SIG-M5 treated with dmso at 0.1 percent for 504 hours (cell line): ENCODE results near the gene NTRK1.

Experiments
- DNase-seq: peaks from one replicate; lab custom pipeline; 2025; ENCODE audit not compliant: unreplicated experiment; lab: John Stamatoyannopoulos, UW

The NTRK1 gene

DNA sequence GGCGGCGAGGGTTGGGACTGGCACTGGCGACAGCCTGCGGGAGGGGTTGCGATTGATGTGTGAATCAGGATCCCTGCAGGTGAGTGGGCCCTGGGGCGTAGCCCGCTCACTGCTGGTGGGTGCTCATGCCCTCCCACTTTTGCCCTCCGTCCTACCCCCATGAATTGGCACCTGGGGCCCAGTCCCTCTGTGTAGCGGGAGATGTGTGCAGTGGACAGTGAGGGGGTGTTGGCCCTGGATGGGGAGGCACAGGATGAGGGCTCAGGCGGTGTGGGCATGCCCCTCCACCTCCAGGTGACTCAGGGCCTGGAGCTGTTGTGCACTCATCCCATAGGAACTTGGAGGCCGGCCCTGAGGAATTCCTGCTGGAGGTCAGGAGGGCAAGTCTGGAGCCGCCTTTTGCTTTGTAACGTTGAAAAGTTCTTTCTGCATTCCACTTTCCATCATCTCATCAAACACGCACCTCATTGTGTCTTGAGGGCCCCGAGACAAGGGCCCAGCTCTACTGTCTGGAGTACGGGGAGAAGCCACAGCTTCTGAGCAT is 35.9 kb downstream of the NTRK1 start:
- DNase-seq = no peak

DNA sequence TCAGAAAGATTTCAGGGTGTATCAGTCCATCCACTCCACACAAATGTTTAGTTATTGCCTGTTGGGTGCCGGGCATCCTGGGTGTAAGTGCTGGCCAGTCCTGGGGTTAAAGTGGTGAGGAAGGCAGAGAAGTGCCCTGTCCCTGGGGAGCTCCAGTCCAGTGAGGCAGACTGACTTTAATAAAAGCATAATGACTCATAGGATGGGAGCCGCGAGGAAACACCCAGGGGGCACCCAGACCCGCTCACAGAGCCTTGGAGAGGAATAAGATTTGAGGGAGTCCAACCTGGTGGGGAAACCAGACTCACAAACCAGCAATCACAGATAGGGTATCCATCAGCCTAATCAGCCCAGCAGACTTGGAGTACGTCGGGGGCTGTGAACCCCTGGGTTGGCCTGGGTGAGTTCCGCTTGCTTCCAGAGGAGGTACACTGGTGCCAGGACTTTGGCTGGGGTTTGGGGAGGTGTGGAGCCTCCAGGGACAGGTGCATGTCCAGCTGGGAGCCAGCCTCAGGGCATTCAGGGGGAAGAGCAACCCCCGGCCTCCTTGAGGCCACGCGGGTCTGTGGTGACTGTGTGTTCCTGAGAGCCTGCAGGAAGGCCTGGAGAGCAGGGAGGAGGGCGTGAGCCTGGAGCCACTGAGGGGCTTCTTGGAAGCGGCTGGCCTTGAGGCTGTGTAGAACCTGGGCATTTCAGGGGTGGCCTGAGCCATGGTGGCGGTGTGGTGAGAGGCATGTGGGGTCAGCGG is 36.6 kb downstream of the NTRK1 start:
- no peak for DNase-seq

DNA sequence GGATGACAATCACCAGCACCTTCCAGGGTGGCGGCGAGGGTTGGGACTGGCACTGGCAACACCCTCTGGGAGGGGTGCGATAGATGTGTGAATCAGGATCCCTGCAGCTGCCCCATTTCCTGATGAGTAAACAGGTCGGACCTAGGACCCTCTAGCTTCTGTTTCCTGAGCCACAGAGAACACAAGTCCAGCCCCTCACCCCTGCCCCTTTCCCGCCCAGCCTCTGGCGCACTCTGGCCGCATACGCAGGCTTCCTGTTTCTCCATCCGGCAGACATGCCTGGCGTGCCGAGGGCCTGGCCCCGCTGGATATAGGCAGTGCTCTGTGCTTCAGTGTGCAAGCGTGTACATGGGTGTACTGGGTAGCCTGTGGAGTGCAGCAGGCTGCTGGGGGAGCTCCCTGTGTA is 37.5 kb downstream of the NTRK1 start:
- DNase-seq = no peak

DNA sequence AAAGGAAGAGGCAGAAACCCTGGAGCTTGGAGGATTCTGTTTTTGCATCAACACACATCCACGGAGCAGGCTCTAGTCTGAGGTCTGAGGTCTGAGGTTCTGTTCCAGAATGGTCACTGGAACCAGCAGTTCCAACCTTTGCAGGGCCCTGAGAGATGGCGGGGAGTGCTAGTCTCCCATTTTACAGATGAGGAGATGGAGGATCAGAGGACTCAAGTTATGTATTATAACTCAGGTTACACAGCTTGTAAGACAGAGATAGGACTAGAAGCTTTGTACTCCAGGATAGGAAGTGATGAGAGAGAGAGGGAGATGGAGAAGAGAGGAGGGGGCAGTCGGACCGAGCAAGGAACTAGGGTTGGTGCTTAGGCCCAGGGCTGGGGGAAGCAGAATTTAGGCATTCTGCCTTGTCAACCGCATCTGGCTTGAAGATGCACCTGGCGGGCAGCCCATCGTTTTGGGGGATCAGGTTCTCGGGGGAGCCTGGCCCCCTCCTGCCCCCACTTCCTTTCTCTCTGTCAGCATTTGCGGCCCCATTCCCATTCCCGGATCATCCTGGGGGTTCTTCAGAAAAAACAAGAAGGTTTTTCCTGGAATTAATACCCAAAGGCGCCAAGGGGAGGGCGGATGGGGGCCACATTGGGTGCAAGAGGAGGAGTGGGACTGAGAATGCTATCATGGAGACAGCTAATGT is 38.5 kb downstream of the NTRK1 start:
- no peak for DNase-seq

GRCh38 chr1:156899956-156900718 is 39.5 kb downstream of the NTRK1 start:
- no peak for DNase-seq

- no peak for DNase-seq
These were observed 40.4 kb downstream of the NTRK1 start for GRCh38 chr1:156900896-156901589.

DNA sequence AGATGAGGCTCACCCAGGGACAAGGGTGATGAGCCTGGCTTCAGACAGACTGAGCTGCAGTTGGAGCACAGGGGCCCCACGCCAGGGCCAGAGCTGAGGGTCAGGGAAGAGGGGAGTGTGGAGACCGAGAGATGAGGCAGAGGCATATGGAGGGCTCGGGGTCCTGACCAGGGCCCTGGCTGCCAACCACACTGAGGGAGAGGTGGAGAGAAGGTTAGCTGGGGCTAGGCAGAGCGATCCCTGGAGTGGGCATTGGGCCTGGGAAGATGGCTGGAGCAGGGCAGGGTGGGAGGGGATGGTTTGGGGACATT is 40.9 kb downstream of the NTRK1 start:
- DNase-seq = no peak

- DNase-seq = no peak
These were observed 41.6 kb downstream of the NTRK1 start for GRCh38 chr1:156901966-156902915.

DNA sequence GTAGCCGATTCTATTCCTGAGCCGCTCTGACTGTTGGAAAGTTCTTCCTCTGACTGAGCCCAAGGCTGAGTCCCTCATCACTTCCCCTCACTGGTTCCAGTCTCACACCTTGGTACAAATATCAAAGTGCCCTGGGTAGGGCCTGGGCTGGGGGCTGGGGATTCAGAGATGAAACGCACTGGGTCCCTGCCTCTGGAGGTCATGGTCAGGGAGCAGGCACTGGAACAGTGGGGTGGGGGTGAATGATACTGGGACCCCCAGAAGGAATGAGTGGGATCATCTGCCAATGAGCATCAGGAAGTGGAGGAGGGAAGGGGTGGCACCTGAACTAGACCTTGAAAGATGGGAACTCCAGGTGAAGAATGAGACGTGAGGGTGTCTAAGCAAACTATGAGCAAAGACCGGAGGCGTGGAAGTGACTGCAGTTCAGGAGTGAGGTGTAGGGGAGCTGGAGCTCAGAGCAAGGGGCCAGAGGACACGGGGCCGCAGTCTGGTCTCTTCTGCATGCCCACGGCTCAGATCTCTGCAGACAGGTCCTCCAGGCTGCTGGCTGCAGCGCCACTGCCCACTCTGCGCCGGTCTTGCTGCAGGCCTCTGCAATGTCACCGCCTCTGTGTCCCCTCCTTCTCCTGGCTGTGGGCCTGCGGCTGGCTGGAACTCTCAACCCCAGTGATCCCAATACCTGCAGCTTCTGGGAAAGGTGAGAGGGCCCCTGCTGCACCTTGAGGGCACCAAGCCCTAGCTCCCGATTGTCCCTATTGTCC is 42.8 kb downstream of the NTRK1 start:
- DNase-seq = no peak

DNA sequence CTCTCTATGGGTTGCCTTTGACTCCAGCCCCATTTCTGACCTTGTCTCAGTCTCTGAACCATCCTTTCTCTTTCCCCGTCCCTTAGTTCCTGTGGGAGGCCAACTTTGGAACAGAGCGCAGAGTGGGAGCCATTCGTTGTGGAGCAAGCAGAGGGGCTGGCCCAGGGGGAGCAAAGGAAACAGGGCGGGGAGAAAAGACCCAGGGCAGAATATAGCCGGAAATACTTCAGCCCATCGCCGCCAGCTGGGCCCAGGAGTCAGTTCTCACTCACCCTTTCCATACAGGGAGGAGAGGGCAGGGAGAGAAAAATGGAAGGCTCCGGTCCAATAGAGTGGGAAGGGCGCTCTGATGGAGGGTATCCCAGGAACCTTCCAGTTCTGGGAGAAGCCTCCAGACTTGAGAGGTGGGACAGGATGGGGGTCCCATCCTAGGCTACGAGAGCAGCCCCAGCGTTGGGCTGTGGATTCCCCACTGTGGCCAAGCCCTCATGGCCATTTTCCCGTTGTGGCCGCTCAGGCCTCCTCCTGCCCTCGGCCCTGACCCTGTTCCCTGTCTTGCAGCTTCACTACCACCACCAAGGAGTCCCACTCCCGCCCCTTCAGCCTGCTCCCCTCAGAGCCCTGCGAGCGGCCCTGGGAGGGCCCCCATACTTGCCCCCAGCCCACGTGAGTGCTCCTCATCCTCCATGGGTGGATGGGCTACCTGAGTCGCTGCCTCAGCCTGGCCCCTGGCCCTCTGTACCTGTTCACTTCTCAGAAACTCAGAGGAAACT is 43.7 kb downstream of the NTRK1 start:
- DNase-seq = no peak

DNA sequence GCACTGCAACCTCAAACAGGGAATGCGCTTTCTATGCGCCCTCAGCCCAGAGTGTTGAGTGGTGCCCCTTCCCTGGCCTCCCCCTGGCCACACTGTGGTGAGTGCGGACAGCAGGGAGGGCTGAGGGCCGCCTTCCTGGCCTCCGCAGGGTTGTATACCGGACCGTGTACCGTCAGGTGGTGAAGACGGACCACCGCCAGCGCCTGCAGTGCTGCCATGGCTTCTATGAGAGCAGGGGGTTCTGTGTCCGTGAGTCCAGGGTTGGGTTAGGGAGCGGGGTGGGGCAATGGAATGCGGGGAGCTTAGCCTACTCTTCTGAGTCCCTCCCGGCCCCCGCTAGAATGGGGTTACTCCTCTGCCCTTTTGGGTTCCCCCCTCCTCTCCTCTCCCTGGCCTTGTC is 44.5 kb downstream of the NTRK1 start:
- no peak for DNase-seq

- no peak for DNase-seq
These were observed 45.0 kb downstream of the NTRK1 start for GRCh38 chr1:156905651-156906050.

DNA sequence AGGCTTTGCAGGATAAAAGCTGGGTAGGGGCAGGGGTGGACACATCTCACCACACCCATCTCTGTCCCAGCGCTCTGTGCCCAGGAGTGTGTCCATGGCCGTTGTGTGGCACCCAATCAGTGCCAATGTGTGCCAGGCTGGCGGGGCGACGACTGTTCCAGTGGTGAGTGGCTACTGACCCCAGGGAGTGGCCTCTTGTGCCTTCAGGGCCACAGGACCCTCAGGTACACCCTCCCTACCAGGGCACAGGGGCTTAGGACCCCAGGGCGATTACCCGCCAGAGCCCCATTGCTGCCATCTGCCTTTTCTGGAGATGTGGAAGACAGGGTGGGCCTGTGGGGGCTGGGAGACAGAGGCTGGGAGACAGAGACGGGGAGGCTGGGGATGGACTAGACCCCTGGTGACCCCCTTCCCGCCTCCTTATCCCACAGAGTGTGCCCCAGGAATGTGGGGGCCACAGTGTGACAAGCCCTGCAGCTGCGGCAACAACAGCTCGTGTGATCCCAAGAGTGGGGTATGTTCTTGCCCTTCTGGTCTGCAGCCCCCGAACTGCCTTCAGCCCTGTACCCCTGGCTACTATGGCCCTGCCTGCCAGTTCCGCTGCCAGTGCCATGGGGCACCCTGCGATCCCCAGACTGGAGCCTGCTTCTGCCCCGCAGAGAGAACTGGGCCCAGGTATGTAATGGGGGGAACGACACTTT is 45.7 kb downstream of the NTRK1 start:
- DNase-seq = no peak

- no peak for DNase-seq
These were observed 47.9 kb downstream of the NTRK1 start for GRCh38 chr1:156908541-156908940.

- DNase-seq = no peak
These were observed 48.3 kb downstream of the NTRK1 start for GRCh38 chr1:156908955-156909354.

GRCh38 chr1:156909671-156910070 is 49.0 kb downstream of the NTRK1 start:
- no peak for DNase-seq

- DNase-seq = no peak
These were observed 49.7 kb downstream of the NTRK1 start for GRCh38 chr1:156910309-156910782.
